Right renal cortex interstitium (tissue), 3 donors: ENCODE data around the gene KSR2. TPM values are rescaled to one million over a fixed set of nuclear protein-coding genes. Genes with fewer than 3 reads are reported as not detected.

Experiments used
- DNase-seq, 3 donors: peaks; one replicate each; pipeline ENCODE4 v3.0.0-alpha.2; 2013; ENCODE audit warnings: low read depth in 3 of 3, low spot score in 2 of 3
- polyA plus RNA-seq, 3 donors: library from polyadenylated mRNA; unstranded; fragments of 120-200 nt; gene quantifications; one replicate each; pipeline ENCODE4 v1.2.1, GENCODE V29; 2013; ENCODE audit not compliant: insufficient read length in 3 of 3

KSR2 gene
- polyA plus RNA-seq, 3 donors, result 0.75 to 0.89 (median 0.89) TPM

DNA sequence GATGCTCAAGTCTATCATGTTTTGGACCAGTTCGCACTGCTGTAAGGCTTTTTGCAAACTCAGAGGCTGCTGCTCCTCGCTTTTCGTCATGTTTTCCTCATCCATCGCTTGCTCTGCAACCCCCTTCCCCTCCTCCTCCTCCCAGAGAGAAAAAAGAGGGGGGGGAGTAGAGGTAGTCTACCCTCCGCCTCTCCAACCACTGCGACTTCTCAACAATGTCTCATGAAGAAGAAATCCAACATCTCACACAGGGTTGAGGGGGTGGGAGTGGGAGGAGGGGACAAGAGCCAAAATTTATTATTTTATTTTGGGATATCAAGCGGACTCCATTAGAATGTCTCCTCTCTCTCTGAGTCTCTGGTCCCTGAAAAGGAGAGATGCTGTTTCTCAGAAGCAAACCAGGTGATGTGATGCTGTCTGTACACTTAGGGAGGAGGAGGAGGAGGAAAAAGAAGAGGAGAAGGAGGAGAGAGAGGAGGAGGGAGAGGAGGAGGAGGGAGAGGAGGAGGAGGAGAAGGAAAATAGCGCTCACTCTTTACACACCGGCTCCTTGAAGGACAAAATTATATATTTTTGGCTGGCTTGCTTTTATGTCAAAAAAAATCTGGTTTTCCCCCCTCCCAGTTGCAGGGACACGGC lies 520 bp downstream of the KSR2 start:
- no peak for DNase-seq

DNA sequence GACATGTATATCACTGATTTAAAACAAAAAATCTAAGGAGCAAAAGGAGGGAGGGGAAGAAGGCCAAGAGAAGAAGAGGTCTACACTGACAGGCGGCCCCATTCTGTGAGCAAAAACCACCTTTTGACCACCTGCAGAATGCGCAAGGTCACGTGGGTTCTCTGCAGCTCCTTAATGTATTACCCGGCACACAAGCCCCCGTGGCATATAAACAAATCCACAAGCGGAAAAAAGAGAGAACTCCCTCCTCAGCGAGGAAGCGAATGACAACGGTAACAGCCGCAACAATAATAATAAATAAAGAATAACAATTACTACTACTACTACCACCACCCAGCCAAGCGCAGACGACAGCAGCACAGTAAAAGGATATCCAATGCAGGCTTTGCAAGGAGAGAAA lies 1.3 kb downstream of the KSR2 start:
- DNase-seq, result no peak

DNA sequence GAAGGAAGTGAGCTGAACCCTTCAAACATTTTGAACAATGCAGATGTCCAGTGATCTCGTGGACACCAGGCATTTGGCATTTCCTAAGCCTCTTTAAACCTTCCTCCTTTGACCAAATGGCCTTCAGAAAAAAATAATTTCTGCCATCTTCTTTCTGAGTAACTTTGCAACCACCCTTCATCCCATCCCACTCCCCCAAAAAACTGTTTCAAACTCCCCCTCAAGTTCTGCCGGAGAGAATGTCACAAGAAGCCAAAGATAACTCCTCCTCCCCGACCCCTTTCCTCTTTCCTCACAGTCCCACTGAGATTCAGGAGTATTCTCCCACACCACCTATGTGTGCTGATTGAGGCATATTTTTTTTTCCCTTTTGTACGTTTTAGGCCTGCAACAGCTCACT lies 1.7 kb downstream of the KSR2 start:
- no peak for DNase-seq

DNA sequence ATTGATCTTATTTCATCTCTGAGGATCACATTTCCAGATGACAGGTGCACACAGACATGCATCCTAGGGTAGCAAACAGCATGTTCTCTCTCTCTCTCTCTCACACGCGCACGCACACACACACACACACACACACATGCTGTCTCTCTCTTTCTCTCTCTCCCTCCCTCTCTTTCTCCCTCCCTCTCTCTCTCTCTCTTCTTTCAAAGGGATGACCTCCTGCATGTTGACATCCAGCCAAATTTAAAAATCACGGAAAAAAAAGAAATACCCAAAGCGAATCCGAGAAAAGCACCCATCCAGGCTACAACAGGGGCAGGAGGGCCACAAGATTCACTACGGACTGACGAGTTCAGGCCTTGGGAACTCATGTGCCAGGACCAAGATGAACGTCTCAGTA lies 2.3 kb downstream of the KSR2 start:
- DNase-seq, result no peak

DNA sequence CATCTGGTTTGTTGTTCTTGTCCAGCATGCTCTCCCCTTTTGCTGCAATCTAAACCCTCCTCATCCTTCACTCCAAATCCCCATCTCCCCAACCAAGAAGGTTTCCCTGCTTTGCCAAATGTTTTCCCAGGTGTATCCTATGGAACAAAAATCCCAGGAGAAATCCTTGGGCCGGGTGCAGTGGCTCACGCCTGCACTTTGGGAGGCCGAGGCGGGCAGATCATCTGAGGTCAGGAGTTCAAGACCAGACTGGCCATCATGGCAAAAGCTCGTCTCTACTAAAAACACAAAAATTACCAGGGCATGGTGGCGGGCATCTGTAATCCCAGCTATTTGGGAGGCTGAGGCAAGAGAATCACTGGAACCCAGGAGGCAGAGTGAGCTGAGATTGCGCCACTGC lies 5.0 kb downstream of the KSR2 start:
- no peak for DNase-seq

DNA sequence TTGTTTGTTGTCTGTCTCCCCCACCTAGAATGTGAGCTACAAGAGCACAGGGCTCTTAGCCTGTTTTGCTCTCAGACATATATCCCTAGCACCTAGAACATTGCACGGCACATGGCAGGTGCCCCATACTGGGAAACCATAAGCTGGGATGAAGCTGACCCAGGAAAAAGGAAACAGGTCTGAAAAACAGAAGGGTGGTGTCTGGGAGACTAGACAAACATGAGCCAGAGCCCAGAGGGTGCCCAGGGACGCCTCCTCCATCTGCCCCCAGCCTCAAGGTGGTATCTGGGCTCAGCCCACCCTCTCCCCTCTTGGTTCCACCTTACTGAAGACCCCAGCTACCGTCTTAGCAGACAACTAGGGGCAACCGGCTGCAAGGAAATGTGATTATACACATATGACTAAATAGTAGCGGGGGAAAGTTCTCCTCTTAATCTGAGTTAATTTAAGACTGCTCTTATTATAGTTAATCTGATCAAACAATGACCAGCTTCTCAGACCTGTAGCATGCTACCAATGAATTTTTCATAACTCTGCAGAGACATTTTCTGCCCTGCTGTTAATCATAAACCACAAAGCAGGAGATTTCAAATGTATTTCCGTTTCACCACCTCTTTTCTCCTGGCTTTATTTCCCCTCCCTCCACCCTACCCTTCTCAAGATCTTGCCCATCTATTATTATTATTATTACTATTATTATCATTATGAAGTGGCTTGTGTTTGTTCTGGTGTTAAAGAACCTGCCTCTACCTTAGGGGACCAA lies 31.9 kb downstream of the KSR2 start:
- DNase-seq, result no peak

DNA sequence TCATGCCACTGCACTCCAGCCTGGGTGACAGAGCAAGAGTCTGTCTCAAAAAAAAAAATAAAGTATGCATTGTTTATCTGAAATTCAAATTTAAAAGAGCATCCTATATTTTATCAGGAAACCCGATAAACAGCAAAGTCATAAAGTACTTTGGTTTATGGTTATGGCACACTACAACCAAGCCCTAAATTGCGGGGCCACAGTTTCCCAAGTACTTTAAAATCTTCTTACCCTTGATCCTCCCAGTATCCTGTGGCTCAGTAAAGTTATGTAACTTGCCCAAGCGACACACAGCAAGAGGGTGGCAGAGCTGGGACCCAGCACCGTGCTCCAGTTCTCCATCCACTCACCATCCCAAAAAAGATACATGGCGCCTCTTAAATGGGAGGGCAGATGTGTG lies 35.2 kb downstream of the KSR2 start:
- no peak for DNase-seq

DNA sequence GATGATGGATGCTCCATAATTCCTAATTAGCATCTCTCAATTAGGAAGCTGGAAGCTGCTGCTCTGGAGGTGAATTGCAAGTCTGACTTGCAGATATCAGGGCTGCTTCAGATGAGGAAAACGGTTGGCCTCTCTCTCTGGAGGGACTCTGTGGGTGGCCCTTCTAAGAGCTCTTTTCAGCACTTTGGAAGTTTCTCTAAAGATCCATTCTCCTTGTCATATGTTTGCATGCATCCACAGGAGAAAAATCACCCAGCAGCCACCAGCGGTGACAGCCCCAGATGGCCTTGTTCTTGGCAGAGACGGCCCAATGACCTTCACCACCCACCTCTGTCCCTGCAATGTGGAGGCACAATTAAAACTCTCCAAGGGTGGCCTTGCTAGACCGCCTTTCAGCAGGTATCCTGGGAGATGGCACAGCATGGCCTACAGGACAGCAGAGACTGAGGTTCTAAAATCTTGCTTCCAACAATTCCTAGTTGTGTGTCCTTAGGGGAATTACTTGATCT lies 42.3 kb downstream of the KSR2 start:
- DNase-seq, result no peak

DNA sequence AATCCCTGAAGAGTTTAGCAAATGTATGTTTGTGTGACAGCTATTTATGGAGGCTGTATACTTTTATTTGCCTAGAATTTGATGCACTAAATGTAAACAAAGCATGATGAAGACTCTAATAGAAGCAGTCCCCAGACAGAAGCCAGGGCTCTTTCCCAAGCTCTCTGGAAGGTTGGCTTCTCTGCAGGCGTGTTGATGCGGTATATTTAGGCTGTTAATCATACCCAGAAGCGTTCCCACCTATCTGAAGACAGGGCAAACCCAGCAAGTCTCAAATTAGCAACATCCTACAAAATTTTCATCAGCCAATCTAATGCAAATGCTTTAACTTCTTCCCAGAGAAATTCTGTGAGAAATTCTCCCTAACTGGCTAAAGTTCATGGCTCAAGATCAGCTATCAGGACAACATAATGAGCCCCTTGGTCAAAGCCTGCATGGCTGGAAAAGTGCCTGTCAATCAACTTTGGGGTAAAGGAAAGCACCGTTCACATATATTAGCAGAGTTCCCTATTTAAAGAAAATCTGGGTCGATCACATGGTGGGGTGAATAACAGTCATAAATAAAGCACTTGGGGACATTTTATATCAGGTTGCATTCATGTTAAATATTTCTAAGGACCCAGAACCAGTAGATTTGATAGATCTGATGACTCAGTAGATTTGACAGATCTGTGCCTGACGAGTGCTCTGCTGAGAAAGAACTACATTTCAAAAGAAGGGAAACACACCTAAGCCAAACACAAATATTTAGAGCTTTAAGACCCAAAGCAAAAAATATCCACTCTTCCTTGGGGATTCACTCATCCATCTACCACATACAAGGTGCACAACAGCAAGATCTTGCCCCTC lies 46.6 kb downstream of the KSR2 start:
- no peak for DNase-seq

DNA sequence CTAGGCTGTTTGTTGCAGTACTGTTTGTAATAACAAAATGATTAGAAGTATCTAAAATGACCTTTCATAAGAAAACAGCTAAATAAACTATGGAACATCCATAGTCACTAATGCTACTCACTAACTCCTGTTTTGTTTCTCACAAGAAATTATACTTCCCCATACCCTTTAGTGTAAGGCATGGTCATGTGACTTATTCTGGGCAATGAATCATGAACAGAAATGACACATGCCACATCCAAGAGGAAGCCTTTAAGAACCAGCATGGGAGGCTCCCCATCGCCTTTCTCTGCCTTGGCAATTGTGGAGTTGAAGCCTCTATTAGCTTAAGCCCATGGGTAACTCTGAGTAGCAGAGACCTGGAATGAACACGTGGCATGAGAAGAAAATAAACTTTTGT lies 49.3 kb downstream of the KSR2 start:
- DNase-seq, result no peak

DNA sequence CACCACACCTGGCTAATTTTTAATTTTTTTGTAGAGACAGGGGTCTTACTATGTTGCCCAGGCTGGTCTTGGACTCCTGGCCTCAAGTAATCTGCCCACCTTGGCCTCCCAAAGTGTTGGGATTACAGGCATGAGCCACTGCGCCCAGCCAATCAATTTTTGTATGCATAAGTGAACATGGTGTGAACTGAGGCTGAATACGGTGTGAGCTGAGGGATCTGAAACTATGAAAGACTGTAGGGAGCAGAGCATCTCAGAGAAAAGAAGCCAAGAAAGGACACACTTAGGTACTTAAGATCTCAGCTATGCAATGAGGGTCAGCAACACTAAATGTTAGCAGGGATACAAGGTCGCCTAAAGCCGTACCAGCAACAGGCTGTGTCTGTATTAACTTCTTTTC lies 54.1 kb downstream of the KSR2 start:
- DNase-seq, result no peak

DNA sequence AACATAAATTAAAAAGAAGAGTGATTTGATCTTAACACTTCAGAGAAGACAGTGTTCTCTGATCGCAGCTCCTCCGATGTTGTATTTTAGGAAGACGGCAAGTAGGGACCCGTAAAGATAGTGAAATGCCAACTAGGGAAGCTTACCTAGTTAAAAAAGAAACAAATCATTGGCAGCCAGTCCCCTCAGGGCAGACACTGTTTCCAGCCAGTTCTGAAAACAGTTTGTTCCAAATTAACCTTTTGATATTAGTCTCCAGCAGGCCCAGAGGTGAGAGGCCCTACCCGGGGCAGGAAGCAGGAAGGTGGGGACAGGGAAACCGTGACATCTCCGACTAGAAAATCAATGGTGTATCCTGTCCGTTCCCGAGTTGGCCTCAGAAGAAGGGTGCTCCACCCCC lies 56.0 kb downstream of the KSR2 start:
- no peak for DNase-seq

DNA sequence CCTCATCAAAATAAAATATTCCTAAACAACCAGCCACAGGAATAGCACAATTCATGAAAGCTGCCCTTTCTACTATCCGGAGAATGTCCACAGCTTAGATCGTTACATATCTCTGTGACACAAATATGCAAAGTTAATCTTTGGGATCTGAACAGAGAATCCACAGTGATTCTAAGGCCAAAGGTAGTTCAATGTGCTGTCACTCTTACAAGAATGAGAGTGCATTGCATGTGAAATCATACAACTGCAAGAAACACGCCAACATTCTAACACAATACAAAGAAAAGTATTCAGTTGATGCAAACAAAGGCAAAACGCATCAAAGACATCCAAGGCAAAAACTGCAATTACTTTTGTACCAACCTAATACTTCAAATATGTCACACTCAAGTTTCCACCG lies 60.4 kb downstream of the KSR2 start:
- DNase-seq, result no peak

DNA sequence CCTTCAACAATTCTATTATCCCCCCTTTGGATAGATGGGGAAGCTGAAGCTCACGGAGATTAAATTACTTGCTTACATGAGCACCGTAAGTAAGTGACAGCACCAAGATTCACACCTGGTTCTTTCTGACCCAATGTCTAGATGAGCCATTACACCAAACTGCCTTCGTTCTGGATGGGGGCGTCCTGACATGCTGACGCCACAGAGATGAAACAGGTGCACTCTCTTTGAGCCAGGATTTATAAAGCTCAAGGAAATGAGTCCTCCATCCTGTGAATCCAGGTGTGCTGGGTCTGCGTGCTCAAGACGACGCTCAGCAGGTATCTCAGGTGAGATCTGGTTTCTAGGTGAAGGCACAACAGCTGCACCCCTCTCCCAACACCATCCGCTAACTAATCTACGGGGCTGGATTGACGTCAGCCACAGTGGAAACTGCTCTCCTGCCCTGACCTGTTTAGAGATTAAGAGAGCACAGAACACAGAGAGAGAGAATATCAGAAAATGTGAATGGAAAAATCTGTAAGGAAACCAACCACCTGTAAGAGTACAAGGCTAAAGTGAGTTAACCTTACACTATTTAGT lies 61.6 kb downstream of the KSR2 start:
- no peak for DNase-seq

DNA sequence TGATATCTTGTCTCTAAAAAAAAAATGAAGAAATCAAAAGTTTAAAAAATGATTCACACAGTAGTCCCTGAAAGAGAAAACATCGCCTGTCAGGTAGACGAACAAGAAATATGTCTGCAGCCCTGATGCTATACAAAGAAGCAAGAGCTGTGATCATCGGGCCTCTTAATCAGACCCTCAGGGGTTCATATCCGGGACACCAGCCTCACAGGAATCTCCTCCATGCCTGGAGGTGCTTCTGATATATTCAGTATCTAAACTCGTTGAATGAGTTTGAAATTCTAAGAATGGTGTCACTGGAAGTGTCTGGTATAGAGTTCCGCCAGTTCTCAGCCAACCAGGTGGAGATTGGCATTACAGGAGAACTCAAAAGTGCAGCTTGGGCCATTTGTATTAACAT lies 64.7 kb downstream of the KSR2 start:
- no peak for DNase-seq

DNA sequence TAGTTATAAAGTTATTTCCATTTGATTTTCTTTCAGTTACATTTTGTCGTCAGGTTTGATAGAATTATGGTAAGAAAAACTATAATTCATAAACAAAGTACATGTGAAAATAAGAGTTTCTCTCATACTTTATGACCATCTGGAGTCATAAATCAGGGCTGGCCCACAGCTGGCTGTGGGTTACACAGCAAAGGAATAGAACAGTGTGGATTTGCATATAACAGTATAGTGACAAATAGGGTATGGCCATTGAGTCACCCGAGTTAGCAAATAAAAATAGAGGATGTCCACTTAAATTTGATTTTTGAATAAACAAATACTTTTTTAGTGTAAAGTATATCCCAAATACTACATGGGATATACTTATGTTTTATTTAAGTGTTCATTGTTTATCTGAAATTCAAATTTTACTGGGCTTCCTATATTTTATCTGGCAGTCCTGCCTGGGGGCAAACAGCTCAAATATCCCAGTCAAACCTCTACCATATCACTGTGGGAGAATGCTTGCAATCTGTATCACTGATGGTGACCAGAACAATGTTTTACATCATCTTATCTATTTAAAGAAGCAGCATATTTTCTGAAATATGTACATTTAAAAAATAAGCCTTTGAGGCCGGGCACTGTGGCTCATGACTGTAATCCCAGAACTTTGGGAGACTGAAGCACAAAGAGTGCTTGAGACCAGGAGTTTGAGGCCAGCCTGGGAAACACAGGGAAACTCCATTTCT lies 65.5 kb downstream of the KSR2 start:
- DNase-seq, result no peak

DNA sequence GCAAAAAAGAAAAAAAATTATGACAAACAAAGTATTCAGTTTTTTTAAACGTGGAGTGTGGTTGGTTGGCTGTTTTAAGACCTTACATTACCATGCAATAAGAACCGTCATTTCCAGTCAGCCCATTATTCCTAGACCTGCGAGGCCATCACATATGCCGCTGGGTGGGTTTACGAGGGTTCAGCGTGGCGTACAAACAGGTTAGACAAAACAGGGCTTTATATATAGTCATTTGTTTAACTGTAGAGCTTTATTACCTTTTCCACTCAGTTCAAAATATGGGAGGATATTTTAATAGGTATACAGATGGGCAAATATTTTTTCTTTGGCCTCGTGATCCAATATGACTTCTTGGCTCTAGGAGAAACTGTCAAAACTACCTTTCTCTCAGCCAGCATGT lies 67.2 kb downstream of the KSR2 start:
- DNase-seq, result no peak

DNA sequence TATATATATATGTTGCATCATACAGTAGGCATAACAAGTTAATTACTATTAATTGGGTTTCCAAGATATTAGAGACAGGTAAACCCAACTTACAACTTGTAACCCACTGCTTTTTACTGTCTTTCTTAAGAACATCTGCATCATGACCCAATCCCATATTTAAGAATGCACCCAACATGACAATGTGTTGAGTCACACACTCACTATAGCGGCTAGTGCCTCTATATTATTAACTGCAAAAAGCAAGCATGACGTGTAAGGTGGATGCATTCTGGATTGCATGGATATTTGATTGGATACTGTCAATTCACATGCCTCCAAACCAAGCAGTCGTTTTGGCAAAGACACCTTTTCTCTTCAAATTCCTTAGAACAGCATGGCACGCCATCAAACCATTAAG lies 68.2 kb downstream of the KSR2 start:
- DNase-seq, result no peak

DNA sequence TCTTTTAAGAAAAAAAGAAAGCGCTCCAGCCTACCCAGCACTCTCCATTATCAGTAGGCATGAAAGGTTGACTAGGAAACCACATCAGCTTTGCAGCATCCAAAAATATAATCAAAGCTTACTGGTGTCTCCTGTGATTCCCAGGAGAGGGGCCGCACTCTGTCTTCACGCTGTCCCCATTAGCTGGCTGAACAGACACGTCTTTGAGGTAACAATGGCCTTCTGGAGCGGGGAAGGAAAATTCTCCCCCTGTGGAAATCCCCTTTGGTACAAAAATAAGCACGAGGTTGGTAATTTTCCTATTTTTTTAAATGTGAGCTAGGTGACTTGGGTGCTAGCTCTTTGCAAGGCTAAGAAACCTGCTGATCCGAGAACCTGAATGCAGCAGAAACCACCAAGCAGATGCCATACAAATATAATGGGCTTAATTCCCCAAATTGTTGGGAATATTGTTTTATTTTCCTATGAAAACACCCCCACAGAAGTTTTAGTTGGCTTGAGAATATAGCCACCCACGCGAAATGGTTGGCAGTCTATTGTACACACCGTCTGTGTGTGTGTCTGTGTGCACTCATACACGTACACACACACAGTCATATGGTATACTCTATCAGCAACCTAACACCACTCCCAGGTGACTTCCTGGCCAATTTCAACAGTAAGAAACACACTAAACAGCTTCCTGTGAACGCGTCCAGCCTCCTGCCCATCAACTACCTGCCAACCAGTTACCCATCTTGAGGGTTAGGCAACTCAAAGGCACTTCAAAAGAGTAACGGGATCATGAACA lies 71.2 kb downstream of the KSR2 start:
- no peak for DNase-seq

DNA sequence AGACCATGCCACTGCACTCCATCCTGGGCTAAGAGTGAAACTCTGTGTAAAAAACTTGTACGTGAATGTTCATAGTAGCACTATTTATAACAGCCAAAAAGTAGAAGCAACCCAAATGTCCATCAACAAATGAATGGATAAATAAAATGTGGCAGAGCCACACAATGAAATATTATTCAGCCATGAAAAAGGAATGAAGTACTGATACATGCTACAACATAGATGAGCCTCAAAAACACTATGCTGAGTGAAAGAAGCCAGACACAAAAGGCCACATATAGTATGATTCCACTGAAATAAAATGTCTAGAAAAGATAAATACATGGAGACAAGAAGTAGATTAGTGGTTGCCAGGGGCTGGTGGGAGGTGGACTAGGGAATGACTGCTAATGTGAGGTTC lies 72.8 kb downstream of the KSR2 start:
- DNase-seq, result no peak
